Measurements from ENCODE around the gene PTPRR. TPM values are rescaled to one million over a fixed set of nuclear protein-coding genes. Genes with fewer than 3 reads are reported as not detected.

The PTPRR gene
- total RNA-seq, 4 donors from 2014 or later, result not detected

DNA sequence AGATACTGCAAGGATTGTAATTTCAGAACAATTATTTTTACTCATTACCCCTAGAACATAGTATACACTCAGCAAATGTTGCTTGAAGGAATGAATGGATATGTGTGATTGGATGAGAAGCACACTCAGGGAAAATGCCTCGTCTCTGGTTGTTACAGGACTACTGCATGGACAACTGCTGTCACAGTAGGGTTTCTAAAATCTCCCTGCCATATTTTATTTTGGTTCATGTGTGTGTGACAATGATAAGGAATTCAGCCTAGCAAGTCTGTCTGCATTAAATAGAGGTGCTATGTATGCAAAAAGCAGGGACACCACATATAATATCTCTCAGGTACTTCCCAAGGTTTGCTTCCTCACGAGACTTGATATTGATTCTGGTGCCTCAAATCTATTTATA is 1.4 kb downstream of the PTPRR start:
- no peak overlapping the region for H3K27ac ChIP-seq
- WGBS, result 74% methylated on average over 2 of the region's 2 CpGs
- H3K9me3 ChIP-seq, result no peaks in the 10 kb centered on the region
- TF ChIP-seq EP300 (IDR thresholded peaks at IDR 0.05) (no peak), POLR2AphosphoS5 (IDR thresholded peaks at IDR 0.05) (no peak), POLR2A (IDR thresholded peaks at IDR 0.05) (no peak)
- TF ChIP-seq, protein P1, sequence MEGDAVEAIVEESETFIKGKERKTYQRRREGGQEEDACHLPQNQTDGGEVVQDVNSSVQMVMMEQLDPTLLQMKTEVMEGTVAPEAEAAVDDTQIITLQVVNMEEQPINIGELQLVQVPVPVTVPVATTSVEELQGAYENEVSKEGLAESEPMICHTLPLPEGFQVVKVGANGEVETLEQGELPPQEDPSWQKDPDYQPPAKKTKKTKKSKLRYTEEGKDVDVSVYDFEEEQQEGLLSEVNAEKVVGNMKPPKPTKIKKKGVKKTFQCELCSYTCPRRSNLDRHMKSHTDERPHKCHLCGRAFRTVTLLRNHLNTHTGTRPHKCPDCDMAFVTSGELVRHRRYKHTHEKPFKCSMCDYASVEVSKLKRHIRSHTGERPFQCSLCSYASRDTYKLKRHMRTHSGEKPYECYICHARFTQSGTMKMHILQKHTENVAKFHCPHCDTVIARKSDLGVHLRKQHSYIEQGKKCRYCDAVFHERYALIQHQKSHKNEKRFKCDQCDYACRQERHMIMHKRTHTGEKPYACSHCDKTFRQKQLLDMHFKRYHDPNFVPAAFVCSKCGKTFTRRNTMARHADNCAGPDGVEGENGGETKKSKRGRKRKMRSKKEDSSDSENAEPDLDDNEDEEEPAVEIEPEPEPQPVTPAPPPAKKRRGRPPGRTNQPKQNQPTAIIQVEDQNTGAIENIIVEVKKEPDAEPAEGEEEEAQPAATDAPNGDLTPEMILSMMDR (IDR thresholded peaks at IDR 0.05), result no peak
- no peaks in the 10 kb centered on the region for H3K36me3 ChIP-seq
- H3K4me3 ChIP-seq, result no peak overlapping the region
- no peak for DNase-seq (ENCODE audit: low spot score in 2 of 2)
- peaks cover 4% of the 10 kb centered on the region for H3K4me1 ChIP-seq
- H3K27me3 ChIP-seq, result peaks cover 26% of the 10 kb centered on the region

GRCh38 chr12:70918321-70918720 is 2.2 kb downstream of the PTPRR start:
- Histone ChIP-seq H3K27ac (no peak overlapping the region), H3K36me3 (no peaks in the 10 kb centered on the region), H3K4me1 (peaks cover 4% of the 10 kb centered on the region), H3K4me3 (no peak overlapping the region), H3K27me3 (peaks cover 26% of the 10 kb centered on the region), H3K9me3 (no peaks in the 10 kb centered on the region)
- 58% methylated on average over 1 of the region's 1 CpG for WGBS
- no peak for DNase-seq (ENCODE audit: low spot score in 2 of 2)
- TF ChIP-seq POLR2A (IDR thresholded peaks at IDR 0.05) (no peak), POLR2AphosphoS5 (IDR thresholded peaks at IDR 0.05) (no peak), EP300 (IDR thresholded peaks at IDR 0.05) (no peak)
- TF ChIP-seq, protein P1 (IDR thresholded peaks at IDR 0.05), result no peak

DNA sequence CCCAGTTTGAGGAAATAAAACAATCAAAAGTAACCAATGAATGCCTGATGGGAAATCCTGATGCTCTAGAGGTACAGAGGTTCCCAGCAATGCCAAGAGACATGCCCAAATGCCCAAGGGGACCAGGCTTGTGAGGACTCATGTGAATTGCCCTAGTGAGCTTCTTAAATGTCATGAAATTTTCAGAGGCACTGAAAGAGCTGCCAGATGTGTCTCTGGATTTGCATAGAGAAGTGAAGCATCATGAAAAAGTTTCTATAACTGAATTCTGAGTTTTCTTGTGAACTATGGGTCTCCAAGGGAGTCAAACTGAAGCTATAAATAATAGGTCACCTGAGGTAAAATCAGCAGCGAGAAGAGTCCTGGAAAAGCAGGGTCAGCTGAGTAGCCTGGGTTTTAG is 9.9 kb downstream of the PTPRR start:
- H3K4me3 ChIP-seq, result no peak overlapping the region
- H3K27ac ChIP-seq, result no peak overlapping the region
- DNase-seq (ENCODE audit: low spot score in 2 of 2), result no peak
- H3K4me1 ChIP-seq, result no peaks in the 10 kb centered on the region
- H3K9me3 ChIP-seq, result no peaks in the 10 kb centered on the region
- WGBS, result 63% methylated on average over 1 of the region's 1 CpG
- peaks cover 4% of the 10 kb centered on the region for H3K27me3 ChIP-seq
- H3K36me3 ChIP-seq, result no peaks in the 10 kb centered on the region
- TF ChIP-seq, protein P1 (IDR thresholded peaks at IDR 0.05), result no peak
- TF ChIP-seq EP300 (IDR thresholded peaks at IDR 0.05), result no peak

GRCh38 chr12:70908978-70909377 is 11.6 kb downstream of the PTPRR start:
- WGBS, result 27% methylated on average over 1 of the region's 1 CpG
- H3K9me3 ChIP-seq, result no peaks in the 10 kb centered on the region
- no peaks in the 10 kb centered on the region for H3K4me1 ChIP-seq

DNA sequence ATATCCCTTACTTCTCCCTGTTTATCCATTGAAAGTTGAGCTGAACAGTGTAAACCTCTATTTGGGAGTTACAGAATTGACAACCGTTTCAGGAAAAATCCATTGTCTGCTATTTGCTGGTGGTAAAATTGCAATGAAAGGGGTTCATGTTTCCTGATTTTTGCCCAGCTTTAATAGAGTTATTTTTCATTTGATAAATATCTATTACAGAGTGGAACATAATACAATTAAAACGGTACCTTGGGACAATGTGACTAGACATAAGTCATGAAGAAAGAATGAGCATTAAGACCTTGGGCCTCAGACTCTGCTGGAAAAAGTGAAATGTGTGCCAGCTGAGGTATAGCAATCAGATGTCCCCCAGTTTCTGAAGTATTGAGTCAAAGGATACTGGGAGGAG is 13.1 kb downstream of the PTPRR start:
- WGBS, result 37% methylated on average over 2 of the region's 2 CpGs

More at GRCh38 chr12:70908978-70909377, 11.6 kb downstream of the PTPRR start:
- no peak for DNase-seq (ENCODE audit: low spot score in 2 of 2)
- Histone ChIP-seq H3K36me3 (no peaks in the 10 kb centered on the region), H3K4me3 (no peak overlapping the region), H3K27me3 (peaks cover 4% of the 10 kb centered on the region), H3K27ac (no peak overlapping the region)
- no peak for TF ChIP-seq EP300 (IDR thresholded peaks at IDR 0.05)
- TF ChIP-seq POLR2A (IDR thresholded peaks at IDR 0.05), result no peak
- TF ChIP-seq, protein P1 (IDR thresholded peaks at IDR 0.05), result no peak
- no peak for TF ChIP-seq POLR2AphosphoS5 (IDR thresholded peaks at IDR 0.05)

More for the DNA sequence above, 13.1 kb downstream of the PTPRR start:
- no peak for DNase-seq (ENCODE audit: low spot score in 2 of 2)
- H3K9me3 ChIP-seq, result no peaks in the 10 kb centered on the region
- no peaks in the 10 kb centered on the region for H3K4me1 ChIP-seq
- peaks cover 4% of the 10 kb centered on the region for H3K27me3 ChIP-seq
- H3K36me3 ChIP-seq, result no peaks in the 10 kb centered on the region
- H3K27ac ChIP-seq, result no peak overlapping the region
- TF ChIP-seq POLR2A (IDR thresholded peaks at IDR 0.05), result no peak
- TF ChIP-seq, protein P1 (IDR thresholded peaks at IDR 0.05), result no peak
- no peak for TF ChIP-seq POLR2AphosphoS5 (IDR thresholded peaks at IDR 0.05)
- TF ChIP-seq EP300 (IDR thresholded peaks at IDR 0.05), result no peak
- no peak overlapping the region for H3K4me3 ChIP-seq

Measured in suprapubic skin (tissue), 4 donors.